Fibroblast of lung (primary cell): ENCODE measurements around the gene CLMN.

Source experiments
- EZH2 ChIP-seq: IDR thresholded peaks from 2 replicates; pipeline ENCODE4 v1.5.1; 2012; ENCODE audit warnings: low read length, control low read depth, mild to moderate bottlenecking; ENCODE audit errors: missing control alignments
- TF ChIP-seq, protein P1 (sequence below), 2 donors: IDR thresholded peaks in 1 of 2; conservative IDR thresholded peaks in 1 of 2; 1 replicate in 1 of 2; 2 replicates in 1 of 2; pipeline ENCODE4 v1.5.1; 2011 to 2012; ENCODE audit warnings: low read length in 2 of 2, control low read depth in 1 of 2, inconsistent platforms in 1 of 2, low read depth in 1 of 2, mild to moderate bottlenecking in 1 of 2

DNA sequence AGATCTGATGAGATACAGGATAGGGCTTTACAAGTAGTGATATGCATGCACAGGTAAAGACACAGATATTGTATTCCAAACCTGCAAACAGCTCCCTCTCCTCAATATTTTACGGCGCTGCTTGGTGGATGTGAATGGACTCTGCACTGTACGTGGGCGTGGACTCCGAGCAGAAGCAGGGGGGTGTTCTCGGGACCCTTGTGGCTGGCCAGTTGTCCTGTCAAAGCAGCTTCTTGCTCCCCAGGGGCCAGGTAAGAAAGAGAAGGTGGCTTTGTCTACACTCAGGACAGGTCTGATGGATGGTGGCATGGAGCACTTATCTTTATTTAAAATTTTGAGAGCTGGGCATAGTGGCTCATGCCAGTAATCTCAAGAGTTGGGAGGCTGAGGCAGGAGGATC is 29.5 kb upstream of the CLMN start:
- no peak for TF ChIP-seq EZH2
- TF ChIP-seq, protein P1, sequence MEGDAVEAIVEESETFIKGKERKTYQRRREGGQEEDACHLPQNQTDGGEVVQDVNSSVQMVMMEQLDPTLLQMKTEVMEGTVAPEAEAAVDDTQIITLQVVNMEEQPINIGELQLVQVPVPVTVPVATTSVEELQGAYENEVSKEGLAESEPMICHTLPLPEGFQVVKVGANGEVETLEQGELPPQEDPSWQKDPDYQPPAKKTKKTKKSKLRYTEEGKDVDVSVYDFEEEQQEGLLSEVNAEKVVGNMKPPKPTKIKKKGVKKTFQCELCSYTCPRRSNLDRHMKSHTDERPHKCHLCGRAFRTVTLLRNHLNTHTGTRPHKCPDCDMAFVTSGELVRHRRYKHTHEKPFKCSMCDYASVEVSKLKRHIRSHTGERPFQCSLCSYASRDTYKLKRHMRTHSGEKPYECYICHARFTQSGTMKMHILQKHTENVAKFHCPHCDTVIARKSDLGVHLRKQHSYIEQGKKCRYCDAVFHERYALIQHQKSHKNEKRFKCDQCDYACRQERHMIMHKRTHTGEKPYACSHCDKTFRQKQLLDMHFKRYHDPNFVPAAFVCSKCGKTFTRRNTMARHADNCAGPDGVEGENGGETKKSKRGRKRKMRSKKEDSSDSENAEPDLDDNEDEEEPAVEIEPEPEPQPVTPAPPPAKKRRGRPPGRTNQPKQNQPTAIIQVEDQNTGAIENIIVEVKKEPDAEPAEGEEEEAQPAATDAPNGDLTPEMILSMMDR (conservative IDR thresholded peaks at IDR 0.05 in 1 of 2, IDR thresholded peaks at IDR 0.05 in 1 of 2; ENCODE audit: low read depth in 1 of 2, low read length in 2 of 2) = no peak
